Ovary (tissue), 3 donors: Measurements from ENCODE around the gene LSS.

Experiments used
- CTCF ChIP-seq, 3 donors: fragments of 450-650 bp in 2 of 3; fragments of 200-600 bp in 1 of 3; IDR thresholded peaks; one replicate each; pipeline versions ENCODE4 v1.5.1 to v1.8.0; 2016 to 2022; ENCODE audit warnings: antibody characterized with exemption in 3 of 3, mild to moderate bottlenecking in 1 of 3
- EP300 ChIP-seq: sonication (generic); formaldehyde crosslinking; IDR thresholded peaks from one replicate; pipeline ENCODE4 v1.6.1; 2017; ENCODE audit warnings: antibody characterized with exemption
- POLR2A ChIP-seq: fragments of 450-650 bp; IDR thresholded peaks from one replicate; pipeline ENCODE4 v1.6.1; 2017; ENCODE audit warnings: antibody characterized with exemption, mild to moderate bottlenecking, moderate library complexity
- donor health status: DM: no; HTN: no; CAD: no.

GRCh38 chr21:46158666-46159300 lies 69.8 kb downstream of the LSS start:
- TF ChIP-seq POLR2A (no peak), CTCF (IDR thresholded peaks at IDR 0.05) (no peak), EP300 (no peak)
